Measurements from ENCODE around the gene MRM2.
"Not testable (repeated sequence)": the region's sequence is repeated elsewhere in the genome, so short reads cannot be mapped to it uniquely, and the experiment has no call there.

MRM2 gene

GRCh38 chr7:2278026-2278425 is 36.0 kb upstream of the MRM2 start:
- no peak overlapping the region for H3K9ac ChIP-seq (ENCODE audit: low read depth, low read length)
- H3K27ac ChIP-seq (ENCODE audit: low read length) = no peak overlapping the region
- no peaks in the 10 kb centered on the region for H3K27me3 ChIP-seq (ENCODE audit: insufficient read depth, low read length)
- no peak overlapping the region for H3K4me3 ChIP-seq (ENCODE audit: low read length)
- no peaks in the 10 kb centered on the region for H3K9me3 ChIP-seq (ENCODE audit: insufficient read depth, low read depth, low read length)
- no peaks in the 10 kb centered on the region for H3K4me1 ChIP-seq (ENCODE audit: insufficient read depth, low read length)
- H3K36me3 ChIP-seq (ENCODE audit: insufficient read depth, low read depth, low read length) = peaks cover 17% of the 10 kb centered on the region; the same call in 1 of the 2 replicates

DNA sequence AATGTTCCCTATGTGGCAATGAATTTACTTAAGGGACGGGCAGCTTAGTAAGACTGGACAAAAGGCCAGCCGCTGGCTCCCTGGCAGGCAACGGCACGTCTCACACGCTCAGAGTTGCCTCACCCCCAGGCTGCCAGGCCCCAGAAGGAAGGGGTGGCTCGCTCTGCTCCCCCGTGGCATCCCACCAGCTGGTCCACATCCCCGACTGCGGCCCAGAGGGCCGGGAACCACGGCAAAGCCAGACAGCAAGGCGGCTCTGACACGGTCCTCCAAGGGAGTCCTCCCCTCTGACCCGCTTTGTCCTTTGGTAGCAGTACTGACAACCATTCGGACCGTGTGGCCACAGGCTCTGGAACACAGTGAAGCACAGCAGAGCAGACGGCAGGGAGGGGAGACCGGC is 34.1 kb upstream of the MRM2 start:
- Histone ChIP-seq H3K4me3 (ENCODE audit: low read length) (no peak overlapping the region), H3K36me3 (ENCODE audit: insufficient read depth, low read depth, low read length) (peaks cover 22% of the 10 kb centered on the region), H3K4me1 (ENCODE audit: insufficient read depth, low read length) (no peaks in the 10 kb centered on the region), H3K9ac (ENCODE audit: low read depth, low read length) (no peak overlapping the region), H3K27me3 (ENCODE audit: insufficient read depth, low read length) (no peaks in the 10 kb centered on the region), H3K27ac (ENCODE audit: low read length) (no peak overlapping the region), H3K9me3 (ENCODE audit: insufficient read depth, low read depth, low read length) (no peaks in the 10 kb centered on the region)

DNA sequence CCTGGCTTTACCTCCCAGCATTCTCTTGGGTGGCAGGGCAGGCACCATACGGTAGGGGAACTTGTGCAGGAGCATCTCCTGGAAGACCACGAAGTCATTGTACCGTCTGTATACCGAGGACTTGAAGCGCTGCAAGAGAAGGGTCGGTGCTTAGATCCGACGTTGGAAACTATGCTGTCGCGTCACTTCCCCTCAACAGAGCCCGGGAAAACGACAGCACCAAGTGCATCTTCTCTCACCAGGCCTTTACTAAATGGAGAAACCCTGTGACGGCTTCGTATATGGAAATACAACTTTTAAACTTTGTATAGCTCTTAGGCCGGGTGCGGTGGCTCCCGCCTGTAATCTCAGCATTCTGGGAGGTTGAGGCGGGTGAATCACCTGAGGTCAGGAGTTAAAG is 33.1 kb upstream of the MRM2 start:
- Histone ChIP-seq H3K36me3 (ENCODE audit: insufficient read depth, low read depth, low read length) (peaks cover 22% of the 10 kb centered on the region), H3K27ac (ENCODE audit: low read length) (no peak overlapping the region), H3K9ac (ENCODE audit: low read depth, low read length) (no peak overlapping the region), H3K9me3 (ENCODE audit: insufficient read depth, low read depth, low read length) (no peaks in the 10 kb centered on the region), H3K4me3 (ENCODE audit: low read length) (no peak overlapping the region), H3K27me3 (ENCODE audit: insufficient read depth, low read length) (no peaks in the 10 kb centered on the region), H3K4me1 (ENCODE audit: insufficient read depth, low read length) (peaks cover 8% of the 10 kb centered on the region; the same call in 1 of the 2 replicates)

- Histone ChIP-seq H3K4me3 (ENCODE audit: low read length) (no peak overlapping the region), H3K36me3 (ENCODE audit: insufficient read depth, low read depth, low read length) (peaks cover 22% of the 10 kb centered on the region), H3K27ac (ENCODE audit: low read length) (no peak overlapping the region), H3K27me3 (ENCODE audit: insufficient read depth, low read length) (no peaks in the 10 kb centered on the region), H3K9ac (ENCODE audit: low read depth, low read length) (no peak overlapping the region), H3K9me3 (ENCODE audit: insufficient read depth, low read depth, low read length) (no peaks in the 10 kb centered on the region), H3K4me1 (ENCODE audit: insufficient read depth, low read length) (peaks cover 12% of the 10 kb centered on the region; the same call in 1 of the 2 replicates)
These were observed 32.7 kb upstream of the MRM2 start for GRCh38 chr7:2274666-2275065.

DNA sequence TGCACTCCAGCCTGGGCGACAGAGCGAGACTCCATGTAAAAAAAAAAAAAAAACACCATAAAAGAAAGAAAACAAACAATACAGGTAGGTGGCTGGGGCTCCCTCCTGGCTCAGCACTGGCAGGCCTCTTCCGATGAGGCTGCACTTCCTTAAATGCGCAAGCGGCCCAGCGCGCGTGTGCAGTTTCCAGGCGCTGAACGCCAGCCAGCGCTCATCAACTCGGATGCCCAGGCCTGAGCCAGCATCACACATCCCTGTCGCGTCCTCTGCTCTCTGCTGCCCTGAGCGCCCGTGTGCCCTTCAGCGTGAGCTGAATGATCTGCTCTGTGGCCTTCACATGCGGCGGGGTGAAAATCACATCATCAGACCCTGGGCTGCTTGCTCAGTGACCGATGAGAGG is 31.9 kb upstream of the MRM2 start:
- Histone ChIP-seq H3K9ac (ENCODE audit: low read depth, low read length) (no peak overlapping the region), H3K4me1 (ENCODE audit: insufficient read depth, low read length) (peaks cover 12% of the 10 kb centered on the region; the same call in 1 of the 2 replicates), H3K9me3 (ENCODE audit: insufficient read depth, low read depth, low read length) (no peaks in the 10 kb centered on the region), H3K27ac (ENCODE audit: low read length) (no peak overlapping the region), H3K27me3 (ENCODE audit: insufficient read depth, low read length) (no peaks in the 10 kb centered on the region), H3K4me3 (ENCODE audit: low read length) (no peak overlapping the region), H3K36me3 (ENCODE audit: insufficient read depth, low read depth, low read length) (peaks cover 22% of the 10 kb centered on the region)

- peaks cover 12% of the 10 kb centered on the region; the same call in 1 of the 2 replicates for H3K4me1 ChIP-seq (ENCODE audit: insufficient read depth, low read length)
- H3K27me3 ChIP-seq (ENCODE audit: insufficient read depth, low read length) = no peaks in the 10 kb centered on the region
- H3K9ac ChIP-seq (ENCODE audit: low read depth, low read length) = no peak overlapping the region
- H3K27ac ChIP-seq (ENCODE audit: low read length) = no peak overlapping the region
- no peaks in the 10 kb centered on the region for H3K9me3 ChIP-seq (ENCODE audit: insufficient read depth, low read depth, low read length)
- H3K36me3 ChIP-seq (ENCODE audit: insufficient read depth, low read depth, low read length) = peaks cover 18% of the 10 kb centered on the region
- no peak overlapping the region for H3K4me3 ChIP-seq (ENCODE audit: low read length)
These were observed 30.0 kb upstream of the MRM2 start for GRCh38 chr7:2272031-2272430.

- Histone ChIP-seq H3K27ac (ENCODE audit: low read length) (no peak overlapping the region), H3K27me3 (ENCODE audit: insufficient read depth, low read length) (no peaks in the 10 kb centered on the region), H3K9me3 (ENCODE audit: insufficient read depth, low read depth, low read length) (no peaks in the 10 kb centered on the region), H3K4me1 (ENCODE audit: insufficient read depth, low read length) (peaks cover 12% of the 10 kb centered on the region; the same call in 1 of the 2 replicates), H3K36me3 (ENCODE audit: insufficient read depth, low read depth, low read length) (peaks cover 18% of the 10 kb centered on the region), H3K4me3 (ENCODE audit: low read length) (no peak overlapping the region), H3K9ac (ENCODE audit: low read depth, low read length) (no peak overlapping the region)
These were observed 29.4 kb upstream of the MRM2 start for GRCh38 chr7:2271273-2272026.

- H3K36me3 ChIP-seq (ENCODE audit: insufficient read depth, low read depth, low read length) = peaks cover 18% of the 10 kb centered on the region
- peaks cover 12% of the 10 kb centered on the region; the same call in 1 of the 2 replicates for H3K4me1 ChIP-seq (ENCODE audit: insufficient read depth, low read length)
- peak overlapping the region; percentile 71 for H3K27ac ChIP-seq (ENCODE audit: low read length)
- no peaks in the 10 kb centered on the region for H3K9me3 ChIP-seq (ENCODE audit: insufficient read depth, low read depth, low read length)
- H3K4me3 ChIP-seq (ENCODE audit: low read length) = no peak overlapping the region
- no peaks in the 10 kb centered on the region for H3K27me3 ChIP-seq (ENCODE audit: insufficient read depth, low read length)
- H3K9ac ChIP-seq (ENCODE audit: low read depth, low read length) = no peak overlapping the region
These were observed 28.5 kb upstream of the MRM2 start for GRCh38 chr7:2270495-2270894.

DNA sequence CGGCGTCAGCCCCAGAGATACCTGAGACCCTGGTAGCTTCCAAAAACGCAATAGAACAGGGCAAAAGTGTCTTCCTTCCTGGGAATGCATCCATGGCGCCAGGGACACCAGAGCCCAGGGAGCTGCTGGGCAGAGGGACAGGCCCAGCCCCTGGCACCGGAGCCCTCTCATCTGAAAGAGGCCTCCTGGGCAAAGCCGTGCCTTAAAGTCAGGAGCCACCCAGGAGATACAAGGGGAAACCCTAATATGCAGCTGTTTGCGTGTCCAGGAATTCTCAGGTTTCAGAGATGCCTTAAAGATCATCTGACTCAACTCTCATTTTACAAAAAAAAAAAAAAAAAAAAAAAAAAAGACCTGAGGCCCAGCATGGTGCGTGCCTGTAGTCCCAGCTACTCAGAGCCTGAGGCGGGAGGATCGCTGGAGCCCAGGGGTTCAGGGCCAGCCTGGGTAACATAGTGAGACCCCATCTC is 28.0 kb upstream of the MRM2 start:
- Histone ChIP-seq H3K4me1 (ENCODE audit: insufficient read depth, low read length) (peaks cover 12% of the 10 kb centered on the region; the same call in 1 of the 2 replicates), H3K27me3 (ENCODE audit: insufficient read depth, low read length) (no peaks in the 10 kb centered on the region), H3K9me3 (ENCODE audit: insufficient read depth, low read depth, low read length) (no peaks in the 10 kb centered on the region), H3K27ac (ENCODE audit: low read length) (peak overlapping the region; percentile 71), H3K9ac (ENCODE audit: low read depth, low read length) (peak overlapping the region; percentile 13; the same call in 1 of the 2 replicates), H3K36me3 (ENCODE audit: insufficient read depth, low read depth, low read length) (peaks cover 16% of the 10 kb centered on the region), H3K4me3 (ENCODE audit: low read length) (no peak overlapping the region)

GRCh38 chr7:2269089-2269990 is 27.3 kb upstream of the MRM2 start:
- peak overlapping the region; percentile 13; the same call in 1 of the 2 replicates for H3K9ac ChIP-seq (ENCODE audit: low read depth, low read length)

DNA sequence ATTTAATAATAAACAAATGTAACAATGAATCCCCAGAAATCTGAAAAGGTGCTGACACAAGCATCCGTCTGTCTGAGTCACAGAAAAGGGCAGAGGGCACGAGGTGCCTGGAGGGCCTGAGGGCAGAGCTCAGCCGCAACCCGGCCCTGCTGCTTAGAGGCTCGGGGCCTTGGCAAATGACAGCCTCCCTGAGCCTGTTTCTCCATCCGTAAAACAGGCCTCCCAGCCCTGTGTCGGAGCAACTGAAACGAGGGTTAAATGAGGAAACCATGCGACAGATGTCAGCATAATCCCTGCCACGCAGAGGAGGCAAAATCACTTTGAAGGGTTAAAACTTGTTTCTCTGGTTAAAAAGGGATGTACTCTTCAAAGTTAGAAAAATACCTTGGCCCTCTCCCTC is 24.9 kb upstream of the MRM2 start:
- peaks cover 24% of the 10 kb centered on the region for H3K36me3 ChIP-seq (ENCODE audit: insufficient read depth, low read depth, low read length)
- H3K27me3 ChIP-seq (ENCODE audit: insufficient read depth, low read length) = no peaks in the 10 kb centered on the region
- peaks cover 12% of the 10 kb centered on the region; the same call in 1 of the 2 replicates for H3K4me1 ChIP-seq (ENCODE audit: insufficient read depth, low read length)
- no peak overlapping the region for H3K27ac ChIP-seq (ENCODE audit: low read length)
- H3K9ac ChIP-seq (ENCODE audit: low read depth, low read length) = no peak overlapping the region
- H3K9me3 ChIP-seq (ENCODE audit: insufficient read depth, low read depth, low read length) = no peaks in the 10 kb centered on the region
- H3K4me3 ChIP-seq (ENCODE audit: low read length) = no peak overlapping the region; the same call in 1 of the 2 replicates

More at GRCh38 chr7:2269089-2269990, 27.3 kb upstream of the MRM2 start:
- not testable (repeated sequence) for H3K27me3 ChIP-seq (ENCODE audit: insufficient read depth, low read length); H3K9me3 ChIP-seq (ENCODE audit: insufficient read depth, low read depth, low read length)
- H3K4me1 ChIP-seq (ENCODE audit: insufficient read depth, low read length) = peaks cover 12% of the 10 kb centered on the region; the same call in 1 of the 2 replicates
- H3K36me3 ChIP-seq (ENCODE audit: insufficient read depth, low read depth, low read length) = peaks cover 12% of the 10 kb centered on the region
- H3K4me3 ChIP-seq (ENCODE audit: low read length) = peak overlapping the region; percentile 12; the same call in 1 of the 2 replicates
- peak overlapping the region; percentile 49 for H3K27ac ChIP-seq (ENCODE audit: low read length)

All from iPS-20b (cell line).